Tibial artery (tissue), 4 donors: ENCODE measurements around the gene GNB1.

ENCODE experiments used
- DNase-seq, 2 donors: peaks; one replicate each; pipeline ENCODE4 v3.0.0-alpha.2; 2019
- H3K27ac ChIP-seq, 2 donors: fragments of 200-600 bp; sonication (generic) in 1 of 2; 1 replicate in 1 of 2; 2 replicates in 1 of 2; pipeline ENCODE4 v1.5.1; 2018 to 2019; ENCODE audit warnings: mild to moderate bottlenecking in 1 of 2
- H3K27me3 ChIP-seq, 2 donors: fragments of 200-600 bp; sonication (generic) in 1 of 2; one replicate each; pipeline versions ENCODE4 v1.5.1 to v1.6.0; 2016 to 2019
- H3K36me3 ChIP-seq, 3 donors: fragments of 200-600 bp; sonication (generic) in 2 of 3; one replicate each; pipeline ENCODE4 v1.5.1; 2016 to 2019; ENCODE audit warnings: mild to moderate bottlenecking in 2 of 3
- H3K4me1 ChIP-seq, 4 donors: fragments of 200-600 bp; sonication (generic) in 2 of 4; 1 replicate in 3 of 4; 2 replicates in 1 of 4; pipeline ENCODE4 v1.5.1; 2016 to 2019
- H3K4me3 ChIP-seq, 2 donors: fragments of 200-600 bp; sonication (generic) in 1 of 2; 1 replicate in 1 of 2; 2 replicates in 1 of 2; pipeline ENCODE4 v1.5.1; 2018 to 2019; ENCODE audit warnings: mild to moderate bottlenecking in 2 of 2
- H3K9me3 ChIP-seq, 3 donors: fragments of 200-600 bp; sonication (generic) in 1 of 3; one replicate each; pipeline ENCODE4 v1.5.1; 2016 to 2019
- CTCF ChIP-seq, 2 experiments: fragments of 200-600 bp in 1 of 2; fragments of 450-650 bp in 1 of 2; IDR thresholded peaks; one replicate each; pipeline ENCODE4 v1.5.1; 2017 to 2019; ENCODE audit warnings: antibody characterized with exemption in 2 of 2, mild to moderate bottlenecking in 1 of 2, moderate library complexity in 1 of 2
- intact Hi-C: fragments of 100-400 bp; cut with DNase I; formaldehyde crosslinking; loops from one replicate; pipeline ENCODE4 v1.15.0; 2023; ENCODE audit warnings: low total_unique reads

Gene GNB1

DNA sequence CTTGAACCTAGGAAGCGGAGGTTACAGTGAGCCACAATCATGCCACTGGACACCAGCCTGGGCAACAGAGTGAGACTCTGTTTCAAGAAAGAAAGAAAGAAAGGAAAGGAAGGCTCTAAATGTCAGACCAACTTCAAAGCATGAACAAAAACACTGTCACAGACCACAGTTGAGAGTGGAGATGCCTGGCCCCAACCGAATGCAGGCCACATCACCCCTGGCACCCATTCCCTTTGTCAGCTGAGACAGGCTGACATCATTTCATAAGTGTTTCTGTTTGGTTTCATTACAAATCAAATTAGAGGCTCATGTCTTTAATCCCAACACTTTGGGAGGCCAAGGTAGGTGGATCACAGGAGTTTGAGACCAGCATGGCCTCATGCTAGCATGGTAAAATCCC is 84.0 kb downstream of the GNB1 start:
- intact Hi-C loops = no loop called here
- peak in 1 of 2 donors; percentile 48 for DNase-seq
- no peak overlapping the region for H3K4me3 ChIP-seq
- peaks cover 0 to 15% (median 2%) of the 10 kb centered on the region in 4 donors for H3K4me1 ChIP-seq
- H3K27ac ChIP-seq = peak overlapping the region; percentile 36 to 48
- H3K27me3 ChIP-seq = no peaks in the 10 kb centered on the region
- peaks cover 17 to 62% (median 54%) of the 10 kb centered on the region in 3 donors for H3K36me3 ChIP-seq
- no peak for TF ChIP-seq CTCF (IDR thresholded peaks at IDR 0.05)
- H3K9me3 ChIP-seq = no peaks in the 10 kb centered on the region

GRCh38 chr1:1804301-1804700 is 86.6 kb downstream of the GNB1 start:
- Histone ChIP-seq H3K27ac (no peak overlapping the region), H3K36me3 (peaks cover 17 to 69% (median 45%) of the 10 kb centered on the region in 3 donors), H3K4me3 (no peak overlapping the region), H3K27me3 (no peaks in the 10 kb centered on the region), H3K9me3 (no peaks in the 10 kb centered on the region), H3K4me1 (peaks cover 0 to 15% (median 2%) of the 10 kb centered on the region in 4 donors)
- intact Hi-C loops = no loop called here
- DNase-seq = peak in 1 of 2 donors; percentile 15
- TF ChIP-seq CTCF (IDR thresholded peaks at IDR 0.05) = no peak

DNA sequence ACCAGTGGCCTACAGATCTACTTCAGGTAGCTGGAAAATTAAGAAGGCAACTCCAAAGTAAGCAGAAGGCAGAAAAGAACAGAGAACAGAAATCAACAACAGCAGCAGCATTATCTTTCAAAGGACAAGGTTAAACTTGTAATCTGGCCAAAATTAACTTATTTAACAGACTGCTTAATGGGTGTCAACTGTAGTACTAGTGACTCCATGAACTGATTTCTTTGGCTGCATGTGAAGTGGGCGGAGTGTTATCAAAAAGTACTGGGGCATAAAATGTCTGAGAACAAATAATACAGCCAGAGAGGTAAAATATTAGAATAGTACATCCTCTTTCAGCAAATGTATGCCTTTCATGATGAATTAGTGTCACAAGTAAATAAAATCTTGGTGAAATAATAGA is 88.0 kb downstream of the GNB1 start:
- intact Hi-C loops = no loop called here
- Histone ChIP-seq H3K4me1 (peaks cover 0 to 14% (median 2%) of the 10 kb centered on the region in 4 donors), H3K4me3 (no peak overlapping the region), H3K27ac (no peak overlapping the region), H3K27me3 (no peaks in the 10 kb centered on the region), H3K36me3 (peaks cover 17 to 78% (median 53%) of the 10 kb centered on the region in 3 donors), H3K9me3 (no peaks in the 10 kb centered on the region)
- TF ChIP-seq CTCF (IDR thresholded peaks at IDR 0.05) = no peak
- DNase-seq = no peak

DNA sequence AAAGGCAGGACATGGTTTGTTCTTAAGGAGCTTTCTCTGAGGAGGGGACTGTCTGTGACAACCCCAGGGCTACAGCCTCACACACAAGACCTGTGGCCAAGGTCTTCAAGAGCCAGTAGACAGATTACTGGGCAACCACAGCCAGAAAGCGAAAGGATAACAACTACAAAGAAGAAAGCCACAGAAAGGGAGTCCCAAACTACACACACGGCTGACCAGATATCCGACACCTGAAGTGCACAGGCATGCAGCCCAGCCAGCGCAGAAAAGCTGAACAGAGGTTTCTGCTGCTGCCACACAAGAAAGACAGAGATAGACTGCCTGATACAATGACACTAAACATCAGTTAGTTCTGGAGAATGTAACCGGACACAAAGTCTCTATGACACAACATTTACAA is 91.2 kb downstream of the GNB1 start:
- intact Hi-C loops = no loop called here
- TF ChIP-seq CTCF (IDR thresholded peaks at IDR 0.05) = no peak
- Histone ChIP-seq H3K27me3 (no peaks in the 10 kb centered on the region), H3K36me3 (peaks cover 26 to 85% (median 60%) of the 10 kb centered on the region in 3 donors), H3K4me3 (no peak overlapping the region), H3K9me3 (no peaks in the 10 kb centered on the region), H3K27ac (no peak overlapping the region), H3K4me1 (no peaks in the 10 kb centered on the region)
- peak in 1 of 2 donors; percentile 10 for DNase-seq

DNA sequence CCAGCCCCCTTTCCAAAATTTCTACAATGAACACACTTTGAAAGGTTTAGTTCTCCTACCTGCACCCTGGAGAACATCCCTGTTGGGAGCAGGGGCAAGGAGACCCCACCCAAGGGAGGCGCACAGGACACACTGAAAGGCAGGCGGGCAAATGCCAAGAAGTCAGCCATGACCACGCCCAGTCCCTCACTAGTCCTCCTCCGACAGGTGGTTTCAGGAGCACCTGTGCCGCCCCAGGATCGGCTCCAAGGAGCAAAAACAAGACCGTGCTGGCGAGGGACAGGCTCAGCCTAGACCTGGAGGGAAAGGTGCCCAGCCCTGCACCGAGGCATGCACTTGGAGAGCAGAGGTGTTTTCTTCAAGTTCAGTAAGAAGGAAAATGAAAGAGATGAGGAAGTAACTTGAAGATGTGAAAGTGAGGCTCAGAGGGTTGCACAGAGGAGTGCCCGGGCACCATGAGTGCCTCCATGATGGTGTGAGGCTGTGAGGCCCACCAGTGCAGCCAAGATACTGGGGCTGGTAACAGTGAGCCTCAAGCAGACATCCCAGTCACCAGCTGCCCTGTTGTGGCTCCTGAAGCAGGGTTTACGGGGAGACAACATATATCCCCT is 93.1 kb downstream of the GNB1 start:
- no peak overlapping the region for H3K27ac ChIP-seq
- H3K36me3 ChIP-seq = peaks cover 13 to 85% (median 47%) of the 10 kb centered on the region in 3 donors

More for the DNA sequence above, 93.1 kb downstream of the GNB1 start:
- H3K4me3 ChIP-seq = no peak overlapping the region
- no peaks in the 10 kb centered on the region for H3K27me3 ChIP-seq
- no peaks in the 10 kb centered on the region for H3K9me3 ChIP-seq
- no peak for TF ChIP-seq CTCF (IDR thresholded peaks at IDR 0.05)
- DNase-seq = no peak
- intact Hi-C loops = no loop called here
- no peaks in the 10 kb centered on the region for H3K4me1 ChIP-seq
